HG02588 (cell line): ENCODE measurements around the gene GRM4.
"Not testable (repeated sequence)": the region's sequence is repeated elsewhere in the genome, so short reads cannot be mapped to it uniquely, and the experiment has no call there.

ENCODE experiments used
- ATAC-seq: cut with Tn5 transposase; IDR thresholded peaks from one replicate; pipeline ENCODE4 v1.9.1; 2021; ENCODE audit warnings: mild to moderate bottlenecking, moderate library complexity; ENCODE audit not compliant: unreplicated experiment

GRM4 gene

GRCh38 chr6:34146021-34146782 is at the start of gene GRM4:
GRM4 (minus strand) TSS chr6:34146087; CDS start chr6:34133496, 12,591 bp downstream.
- no peak for ATAC-seq

DNA sequence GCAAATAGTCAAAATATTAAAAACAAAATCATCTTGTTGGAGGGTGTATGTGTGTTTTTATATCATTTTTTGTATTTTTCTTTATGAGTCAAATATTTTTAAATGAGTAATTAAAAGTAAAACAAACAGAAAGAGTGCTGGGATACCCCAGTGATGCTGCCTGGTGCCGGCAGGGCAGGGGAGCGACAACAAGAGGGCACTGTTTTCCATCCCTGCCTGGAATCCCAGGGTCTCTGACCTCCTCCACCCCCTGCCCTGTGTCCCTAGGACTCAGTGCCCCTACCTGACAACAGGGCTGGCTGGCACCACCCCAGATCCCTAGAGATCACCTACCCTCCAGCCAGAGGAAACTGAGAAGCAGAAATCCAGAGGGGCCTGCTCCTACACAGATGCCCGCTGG is 48.9 kb upstream of the GRM4 start:
- no peak for ATAC-seq

DNA sequence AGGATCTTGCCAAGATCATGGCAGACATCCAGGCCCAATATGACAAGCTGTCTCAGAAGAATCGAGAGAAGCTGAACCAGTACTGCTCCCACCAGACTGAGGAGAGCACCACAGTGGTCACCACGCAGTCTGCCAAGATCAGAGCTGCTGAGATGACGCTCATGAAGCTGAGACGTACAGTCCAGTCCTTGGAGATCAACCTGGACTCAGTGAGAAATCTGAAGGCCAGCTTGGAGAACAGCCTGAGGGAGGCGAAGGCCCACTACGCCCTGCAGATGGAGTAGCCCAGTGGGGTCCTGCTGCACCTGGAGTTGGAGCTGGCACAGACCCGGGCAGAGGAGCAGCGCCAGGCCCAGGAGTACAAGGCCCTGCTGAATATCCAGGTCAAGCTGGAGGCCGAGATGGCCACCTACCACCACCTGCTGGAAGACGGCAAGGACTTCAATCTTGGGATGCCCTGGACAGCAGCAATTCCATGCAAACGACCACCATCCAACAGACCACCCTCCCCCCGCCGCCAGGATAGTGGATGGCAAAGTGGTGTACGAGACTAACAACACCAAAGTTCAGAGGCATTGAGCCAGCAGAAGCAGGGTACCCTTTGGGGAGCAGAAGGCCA is 44.7 kb upstream of the GRM4 start:
- ATAC-seq: no peak

- ATAC-seq: no peak
These were observed 44.1 kb upstream of the GRM4 start for GRCh38 chr6:34189806-34190503.

- ATAC-seq: not testable (repeated sequence)
These were observed 38.8 kb upstream of the GRM4 start for GRCh38 chr6:34184726-34185125.

DNA sequence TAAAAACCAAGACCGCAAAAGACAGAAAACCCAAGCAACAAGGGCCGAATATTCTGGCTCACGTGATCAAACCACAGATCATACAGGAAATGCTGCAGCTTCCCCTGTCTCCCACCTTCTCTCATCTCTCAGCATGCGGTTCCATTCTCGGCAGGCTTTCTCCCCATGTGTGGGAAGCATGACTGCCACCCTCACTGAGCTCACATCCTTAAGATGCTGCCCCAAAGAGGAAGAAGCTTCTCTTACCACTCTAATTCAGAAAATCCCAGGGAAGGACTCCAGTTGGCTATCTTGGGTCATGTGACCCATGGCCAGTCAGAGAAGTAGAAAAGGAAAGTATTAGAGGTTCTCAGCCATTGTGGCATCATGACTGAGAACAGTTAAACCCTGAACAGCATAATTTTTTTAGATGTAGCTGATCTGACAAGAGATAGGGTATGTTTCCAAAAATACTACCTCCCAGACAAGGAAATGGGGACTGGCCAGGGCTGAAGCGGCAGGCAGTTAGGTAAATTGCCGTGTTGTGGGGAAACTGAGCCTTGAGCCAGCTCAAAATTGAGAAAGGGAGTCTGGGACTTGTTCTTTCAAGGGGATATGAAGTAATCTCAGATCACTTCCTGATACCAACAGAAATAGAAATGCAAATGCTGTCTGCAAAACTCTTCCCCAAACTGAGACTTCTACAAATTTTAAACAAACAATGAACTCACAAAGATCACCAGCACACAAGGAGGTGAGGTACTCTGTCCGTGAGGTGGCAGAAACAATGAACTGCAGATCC is 37.1 kb upstream of the GRM4 start:
- no peak for ATAC-seq

DNA sequence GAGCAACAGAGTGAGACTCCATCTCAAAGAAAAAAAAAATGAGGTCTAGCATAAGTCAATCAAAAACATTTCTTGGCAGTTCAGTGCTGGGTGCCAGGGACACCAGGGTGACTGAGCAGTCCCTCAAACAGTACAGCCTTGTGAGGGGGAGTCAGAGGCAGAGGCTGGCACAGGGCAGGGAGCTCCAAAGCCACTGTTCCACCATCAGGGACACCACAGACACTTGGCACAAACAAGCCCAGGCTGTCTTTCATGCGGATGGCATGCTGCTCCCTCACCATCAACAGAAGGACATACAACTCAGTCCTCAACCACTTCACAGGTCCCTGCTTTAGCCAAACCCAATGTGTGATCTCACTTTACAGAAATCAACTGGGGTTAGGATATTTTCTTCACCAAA is 36.0 kb upstream of the GRM4 start:
- ATAC-seq: no peak

GRCh38 chr6:34179106-34179720 is 33.3 kb upstream of the GRM4 start:
- no peak for ATAC-seq

GRCh38 chr6:34178357-34179105 is 32.6 kb upstream of the GRM4 start:
- no peak for ATAC-seq

- ATAC-seq: no peak
These were observed 31.3 kb upstream of the GRM4 start for GRCh38 chr6:34177181-34177591.

DNA sequence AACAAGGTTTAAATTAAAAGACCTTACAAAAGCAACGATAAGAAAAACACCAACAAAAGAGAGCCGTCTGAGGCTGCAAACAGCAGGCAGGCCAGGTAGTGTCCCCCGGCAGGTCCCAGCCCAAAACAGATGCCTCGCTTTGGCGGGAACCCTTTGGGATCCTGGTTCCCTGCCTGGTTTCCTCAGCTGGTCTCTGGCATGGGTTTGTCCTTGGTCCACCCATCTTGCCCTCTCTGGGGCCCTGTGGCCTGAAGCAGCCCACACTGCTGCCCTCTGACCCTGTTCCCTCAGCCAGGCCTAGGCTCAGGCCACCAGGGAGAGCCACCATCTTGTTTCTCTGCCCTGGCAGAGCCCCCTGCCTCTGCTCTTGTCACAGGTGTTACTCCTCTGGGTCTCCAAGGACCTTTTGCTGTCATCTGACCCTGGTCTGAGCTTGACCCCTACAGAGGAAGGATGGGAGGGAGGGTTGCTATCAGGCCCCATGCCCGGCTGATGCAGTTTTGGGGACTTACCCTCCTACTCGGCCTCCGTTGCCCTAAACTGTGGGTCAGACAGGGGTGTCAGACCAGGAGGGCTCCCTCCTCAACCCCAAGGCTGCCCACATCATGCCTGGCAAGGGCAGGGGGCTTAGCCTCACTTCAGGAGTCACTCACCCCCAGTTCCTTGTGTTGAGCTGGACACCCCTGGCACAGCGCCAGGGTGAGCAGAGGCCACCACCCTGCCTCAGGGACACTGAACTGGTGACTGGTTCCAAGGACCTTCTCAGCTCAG is 30.6 kb upstream of the GRM4 start:
- no peak for ATAC-seq

GRCh38 chr6:34174846-34175399 is 29.0 kb upstream of the GRM4 start:
- no peak for ATAC-seq

DNA sequence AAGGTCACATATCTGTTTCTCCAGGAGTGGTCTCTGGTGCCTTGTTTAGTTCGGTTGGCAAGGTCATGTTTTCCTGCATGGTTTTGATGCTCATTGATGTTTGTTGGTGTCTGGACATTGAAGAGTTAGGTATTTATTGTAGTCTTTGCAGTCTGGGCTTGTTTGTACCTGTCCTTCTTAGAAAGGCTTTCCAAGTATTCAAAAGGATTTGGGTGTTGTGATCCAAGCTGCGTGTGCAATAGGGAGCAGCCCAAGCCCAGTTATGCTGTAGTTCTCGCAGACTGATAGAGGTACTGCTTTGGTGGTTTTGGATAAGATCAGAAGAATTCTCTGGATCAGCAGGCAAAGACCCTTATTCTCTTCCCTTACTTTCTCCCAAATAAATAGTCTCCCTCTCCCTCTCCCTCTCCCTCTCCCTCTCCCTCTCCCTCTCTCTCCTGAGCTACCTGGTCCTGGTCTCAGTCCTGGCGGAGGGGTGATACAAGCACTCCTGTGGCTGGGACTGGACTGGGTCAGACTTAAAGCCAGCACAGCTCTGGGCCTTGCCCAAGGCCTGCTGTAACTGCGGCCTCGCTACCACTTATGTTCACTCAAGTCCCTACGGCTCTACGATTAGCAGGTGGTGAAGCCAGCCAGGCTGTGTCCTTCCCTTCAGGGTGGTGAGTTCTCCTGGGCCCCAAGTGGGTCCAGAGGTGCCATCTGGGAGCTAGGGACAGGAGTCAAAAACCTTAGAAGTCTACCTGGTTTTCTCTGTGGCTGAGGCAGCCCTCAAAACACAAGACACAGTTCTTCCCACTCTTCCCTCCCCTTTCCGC is 27.3 kb upstream of the GRM4 start:
- no peak for ATAC-seq

DNA sequence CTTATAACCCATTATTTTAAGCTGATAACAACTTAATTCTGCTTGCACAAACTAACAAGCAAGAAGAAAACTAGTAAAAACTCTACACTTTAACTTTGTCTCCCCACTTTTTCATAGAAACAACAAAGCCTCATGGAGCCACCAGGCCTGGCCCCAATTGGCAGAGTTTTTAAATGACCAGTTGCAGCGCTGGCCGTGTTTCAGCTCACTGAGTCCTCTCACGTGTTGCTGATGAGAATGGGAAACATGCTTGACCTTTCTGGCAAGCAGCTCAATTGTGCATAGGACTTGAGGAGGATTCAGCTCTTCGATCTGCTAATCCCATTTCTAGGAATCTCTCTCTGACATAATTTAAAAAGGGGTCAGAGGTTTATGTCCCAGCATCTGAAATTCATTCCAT is 24.5 kb upstream of the GRM4 start:
- ATAC-seq: no peak

- no peak for ATAC-seq
These were observed 24.0 kb upstream of the GRM4 start for GRCh38 chr6:34169897-34170296.

- ATAC-seq: no peak
These were observed 16.1 kb upstream of the GRM4 start for GRCh38 chr6:34161857-34162515.

DNA sequence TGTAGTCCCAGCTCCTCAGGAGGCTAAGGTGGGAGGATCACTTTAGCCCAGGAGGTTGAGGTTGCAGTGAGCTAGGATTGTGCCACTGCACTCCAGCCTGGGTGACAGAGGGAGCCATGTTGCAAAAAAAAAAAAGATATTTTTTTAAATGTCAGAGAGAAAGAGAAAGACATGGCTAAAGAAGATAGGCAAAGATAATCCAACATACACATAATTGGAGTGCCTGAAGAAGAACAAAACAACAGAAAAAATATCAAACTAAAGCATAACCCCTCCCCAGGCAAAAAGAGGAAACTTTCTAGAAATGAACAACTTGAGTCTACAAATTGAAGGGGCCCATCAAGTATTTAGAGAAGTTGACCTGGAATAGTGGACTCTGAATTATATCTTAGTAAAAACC is 14.0 kb upstream of the GRM4 start:
- no peak for ATAC-seq

GRCh38 chr6:34158876-34159275 is 13.0 kb upstream of the GRM4 start:
- no peak for ATAC-seq
